Esophagus muscularis mucosa (tissue), 3 donors: ENCODE measurements around the gene GABRB2.

Experiments
- POLR2A ChIP-seq: fragments of 450-650 bp; IDR thresholded peaks from one replicate; pipeline ENCODE4 v1.6.1; 2017; ENCODE audit warnings: antibody characterized with exemption, moderate library complexity, mild to moderate bottlenecking, low read depth
- POLR2AphosphoS5 ChIP-seq, 2 donors: sonication (generic); formaldehyde crosslinking; IDR thresholded peaks; one replicate each; pipeline ENCODE4 v1.6.1; 2017; ENCODE audit warnings: antibody characterized with exemption in 2 of 2
- TF ChIP-seq, protein P1 (sequence below), 3 experiments: fragments of 200-600 bp in 2 of 3; fragments of 450-650 bp in 1 of 3; sonication (generic) in 2 of 3; IDR thresholded peaks; one replicate each; pipeline ENCODE4 v1.5.1; 2017 to 2019; ENCODE audit warnings: antibody characterized with exemption in 3 of 3, mild to moderate bottlenecking in 2 of 3, moderate library complexity in 1 of 3

DNA sequence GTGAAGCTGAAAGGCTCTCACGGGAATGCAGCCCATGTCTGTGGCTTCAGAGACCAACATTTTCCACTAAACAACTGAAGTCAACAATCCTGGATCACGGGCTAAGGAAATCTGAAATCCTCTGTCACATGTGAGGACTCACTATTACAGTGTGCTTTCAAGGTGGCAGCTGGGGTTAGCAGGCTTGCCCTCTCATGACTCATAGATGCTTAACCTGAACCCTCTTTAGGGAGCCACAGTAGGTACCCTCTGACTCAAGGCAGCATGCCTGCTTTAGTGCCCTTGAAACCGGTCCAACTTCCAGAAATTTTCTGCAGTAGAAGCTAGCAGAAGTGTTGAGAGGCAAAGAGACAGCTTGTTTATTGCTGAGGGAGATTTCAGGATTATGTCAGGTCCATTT lies 232.5 kb downstream of the GABRB2 start:
- TF ChIP-seq POLR2A: no peak
- TF ChIP-seq, protein P1, sequence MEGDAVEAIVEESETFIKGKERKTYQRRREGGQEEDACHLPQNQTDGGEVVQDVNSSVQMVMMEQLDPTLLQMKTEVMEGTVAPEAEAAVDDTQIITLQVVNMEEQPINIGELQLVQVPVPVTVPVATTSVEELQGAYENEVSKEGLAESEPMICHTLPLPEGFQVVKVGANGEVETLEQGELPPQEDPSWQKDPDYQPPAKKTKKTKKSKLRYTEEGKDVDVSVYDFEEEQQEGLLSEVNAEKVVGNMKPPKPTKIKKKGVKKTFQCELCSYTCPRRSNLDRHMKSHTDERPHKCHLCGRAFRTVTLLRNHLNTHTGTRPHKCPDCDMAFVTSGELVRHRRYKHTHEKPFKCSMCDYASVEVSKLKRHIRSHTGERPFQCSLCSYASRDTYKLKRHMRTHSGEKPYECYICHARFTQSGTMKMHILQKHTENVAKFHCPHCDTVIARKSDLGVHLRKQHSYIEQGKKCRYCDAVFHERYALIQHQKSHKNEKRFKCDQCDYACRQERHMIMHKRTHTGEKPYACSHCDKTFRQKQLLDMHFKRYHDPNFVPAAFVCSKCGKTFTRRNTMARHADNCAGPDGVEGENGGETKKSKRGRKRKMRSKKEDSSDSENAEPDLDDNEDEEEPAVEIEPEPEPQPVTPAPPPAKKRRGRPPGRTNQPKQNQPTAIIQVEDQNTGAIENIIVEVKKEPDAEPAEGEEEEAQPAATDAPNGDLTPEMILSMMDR (IDR thresholded peaks at IDR 0.05): no peak
- TF ChIP-seq POLR2AphosphoS5 (IDR thresholded peaks at IDR 0.05): no peak
